Subcutaneous abdominal adipose tissue (tissue), 5 donors: Measurements from ENCODE around the gene BTNL8.

Source experiments
- H3K27ac ChIP-seq: one replicate; pipeline ENCODE4 v1.7.0; 2013; ENCODE audit warnings: low read depth, mild to moderate bottlenecking, inconsistent platforms, low read length, moderate library complexity
- H3K27me3 ChIP-seq, 5 donors: one replicate each; pipeline ENCODE4 v1.7.0; 2013; ENCODE audit warnings: low read length in 5 of 5, inconsistent platforms in 1 of 5; ENCODE audit not compliant: control insufficient read depth in 5 of 5, insufficient read depth in 4 of 5
- H3K36me3 ChIP-seq, 5 donors: one replicate each; pipeline ENCODE4 v1.7.0; 2013; ENCODE audit warnings: low read length in 5 of 5; ENCODE audit not compliant: control insufficient read depth in 5 of 5, insufficient read depth in 5 of 5
- H3K4me1 ChIP-seq, 5 donors: one replicate each; pipeline ENCODE4 v1.7.0; 2013; ENCODE audit warnings: low read length in 5 of 5, mild to moderate bottlenecking in 3 of 5, moderate library complexity in 1 of 5; ENCODE audit not compliant: control insufficient read depth in 5 of 5, insufficient read depth in 5 of 5
- H3K4me3 ChIP-seq, 5 donors: one replicate each; pipeline ENCODE4 v1.7.0; 2013; ENCODE audit warnings: low read length in 5 of 5, low read depth in 1 of 5
- H3K9ac ChIP-seq, 5 donors: one replicate each; pipeline ENCODE4 v1.7.0; 2013; ENCODE audit warnings: low read length in 5 of 5, mild to moderate bottlenecking in 4 of 5, moderate library complexity in 3 of 5
- H3K9me3 ChIP-seq, 5 donors: one replicate each; pipeline ENCODE4 v1.7.0; 2013; ENCODE audit warnings: low read length in 5 of 5; ENCODE audit not compliant: control insufficient read depth in 5 of 5
- donor health status: healthy.
- donor health status: healthy.
- donor health status: healthy.
- donor health status: healthy.
- donor health status: healthy.

BTNL8 gene

GRCh38 chr5:180898621-180899246 is at the start of gene BTNL8:
TSS of gene BTNL8 (plus strand) at chr5:180899159. CDS start at chr5:180899311, 152 bp downstream.
- H3K4me1 ChIP-seq: peaks cover 0 to 7% (median 0%) of the 10 kb centered on the region in 5 donors
- H3K27me3 ChIP-seq: no peaks in the 10 kb centered on the region
- H3K9me3 ChIP-seq: peaks cover 0 to 4% (median 0%) of the 10 kb centered on the region in 5 donors
- no peak within 1 kb of the TSS for H3K27ac ChIP-seq
- no peak within 1 kb of the TSS for H3K9ac ChIP-seq
- H3K36me3 ChIP-seq: no peaks in the 10 kb centered on the region
- no peak within 1 kb of the TSS for H3K4me3 ChIP-seq

GRCh38 chr5:180849827-180850226 is 49.1 kb upstream of the BTNL8 start:
- H3K4me1 ChIP-seq: peaks cover 0 to 14% (median 0%) of the 10 kb centered on the region in 5 donors
- peaks cover 24 to 45% (median 34%) of the 10 kb centered on the region in 5 donors for H3K36me3 ChIP-seq
- peaks cover 0 to 3% (median 0%) of the 10 kb centered on the region in 5 donors for H3K9me3 ChIP-seq
- no peak overlapping the region for H3K9ac ChIP-seq
- no peak overlapping the region for H3K27ac ChIP-seq
- no peaks in the 10 kb centered on the region for H3K27me3 ChIP-seq
- no peak overlapping the region for H3K4me3 ChIP-seq

GRCh38 chr5:180850434-180851078 is 48.4 kb upstream of the BTNL8 start:
- peaks cover 0 to 3% (median 0%) of the 10 kb centered on the region in 5 donors for H3K9me3 ChIP-seq
- H3K9ac ChIP-seq: no peak overlapping the region
- H3K27me3 ChIP-seq: no peaks in the 10 kb centered on the region
- H3K4me3 ChIP-seq: no peak overlapping the region
- H3K36me3 ChIP-seq: peaks cover 26 to 47% (median 35%) of the 10 kb centered on the region in 5 donors
- no peak overlapping the region for H3K27ac ChIP-seq
- peaks cover 0 to 14% (median 0%) of the 10 kb centered on the region in 5 donors for H3K4me1 ChIP-seq

GRCh38 chr5:180852495-180852894 is 46.5 kb upstream of the BTNL8 start:
- Histone ChIP-seq H3K27me3 (no peaks in the 10 kb centered on the region), H3K9me3 (peaks cover 0 to 3% (median 0%) of the 10 kb centered on the region in 5 donors), H3K27ac (no peak overlapping the region), H3K4me1 (peaks cover 0 to 14% (median 0%) of the 10 kb centered on the region in 5 donors), H3K36me3 (peaks cover 26 to 46% (median 35%) of the 10 kb centered on the region in 5 donors), H3K4me3 (no peak overlapping the region), H3K9ac (no peak overlapping the region)

- H3K9ac ChIP-seq: no peak overlapping the region
- H3K36me3 ChIP-seq: peaks cover 26 to 46% (median 33%) of the 10 kb centered on the region in 5 donors
- no peaks in the 10 kb centered on the region for H3K27me3 ChIP-seq
- no peak overlapping the region for H3K27ac ChIP-seq
- H3K4me3 ChIP-seq: no peak overlapping the region
- H3K9me3 ChIP-seq: peaks cover 0 to 3% (median 0%) of the 10 kb centered on the region in 5 donors
- peaks cover 0 to 14% (median 0%) of the 10 kb centered on the region in 5 donors for H3K4me1 ChIP-seq
Measured at GRCh38 chr5:180853121-180853847, 45.7 kb upstream of the BTNL8 start.

- Histone ChIP-seq H3K4me1 (peaks cover 0 to 14% (median 0%) of the 10 kb centered on the region in 5 donors), H3K36me3 (peaks cover 26 to 46% (median 31%) of the 10 kb centered on the region in 5 donors), H3K9me3 (peaks cover 0 to 3% (median 0%) of the 10 kb centered on the region in 5 donors), H3K27me3 (no peaks in the 10 kb centered on the region), H3K4me3 (no peak overlapping the region), H3K27ac (no peak overlapping the region), H3K9ac (no peak overlapping the region)
Measured at GRCh38 chr5:180853848-180854176, 45.1 kb upstream of the BTNL8 start.

GRCh38 chr5:180858586-180858985 is 40.4 kb upstream of the BTNL8 start:
- H3K27ac ChIP-seq: no peak overlapping the region
- H3K9ac ChIP-seq: no peak overlapping the region
- H3K4me1 ChIP-seq: peaks cover 1 to 25% (median 16%) of the 10 kb centered on the region in 5 donors
- H3K4me3 ChIP-seq: no peak overlapping the region
- peaks cover 5 to 20% (median 6%) of the 10 kb centered on the region in 5 donors for H3K36me3 ChIP-seq
- no peaks in the 10 kb centered on the region for H3K9me3 ChIP-seq
- no peaks in the 10 kb centered on the region for H3K27me3 ChIP-seq

- Histone ChIP-seq H3K9ac (peak overlapping the region in 4 of 5 donors; percentile 72 to 90 (median 88)), H3K36me3 (peaks cover 0 to 16% (median 5%) of the 10 kb centered on the region in 5 donors), H3K4me1 (peaks cover 0 to 18% (median 16%) of the 10 kb centered on the region in 5 donors), H3K27ac (peak overlapping the region; percentile 87), H3K9me3 (no peaks in the 10 kb centered on the region), H3K27me3 (no peaks in the 10 kb centered on the region), H3K4me3 (peak overlapping the region; percentile 88 to 98 (median 94))
Measured at GRCh38 chr5:180860273-180860886, 38.6 kb upstream of the BTNL8 start.

- H3K27me3 ChIP-seq: no peaks in the 10 kb centered on the region
- H3K4me1 ChIP-seq: peaks cover 0 to 18% (median 16%) of the 10 kb centered on the region in 5 donors
- H3K9ac ChIP-seq: peak within 1 kb of the TSS in 4 of 5 donors; percentile 72 to 90 (median 88)
- peak within 1 kb of the TSS; percentile 87 for H3K27ac ChIP-seq
- peak within 1 kb of the TSS; percentile 88 to 98 (median 94) for H3K4me3 ChIP-seq
- no peaks in the 10 kb centered on the region for H3K9me3 ChIP-seq
- H3K36me3 ChIP-seq: peaks cover 0 to 9% (median 0%) of the 10 kb centered on the region in 5 donors
Measured at GRCh38 chr5:180860887-180861822, 37.8 kb upstream of the BTNL8 start, which contains the start of gene ZFP62. TSS of gene ZFP62 (minus strand) at chr5:180861276. CDS start at chr5:180861219, 57 bp downstream.
